Nephron (organoid): Measurements from ENCODE around the gene COL13A1.

Experiments used
- H3K27ac Mint-ChIP-seq, 3 experiments: 2 replicates each; pipeline ENCODE4 v1.8.0; 2020; ENCODE audit warnings: mixed read lengths in 3 of 3, mild to moderate bottlenecking in 2 of 3, moderate library complexity in 1 of 3
- H3K27me3 Mint-ChIP-seq: 2 replicates; pipeline ENCODE4 v1.8.0; 2021; ENCODE audit warnings: low read depth, mild to moderate bottlenecking, moderate library complexity, mixed read lengths
- H3K36me3 Mint-ChIP-seq: 2 replicates; pipeline ENCODE4 v1.8.0; 2020; ENCODE audit warnings: low read depth, mixed read lengths
- H3K4me1 Mint-ChIP-seq: 2 replicates; pipeline ENCODE4 v1.8.0; 2020; ENCODE audit warnings: mixed read lengths
- H3K4me3 Mint-ChIP-seq, 3 experiments: 2 replicates each; pipeline ENCODE4 v1.8.0; 2020; ENCODE audit warnings: mild to moderate bottlenecking in 3 of 3, mixed read lengths in 3 of 3, moderate library complexity in 2 of 3
- H3K9me3 Mint-ChIP-seq: 2 replicates; pipeline ENCODE4 v1.8.0; 2020; ENCODE audit warnings: mixed read lengths
- TF ChIP-seq, protein P1 (sequence below), 3 experiments: fragments of 200-600 bp; sonication (generic); IDR thresholded peaks; one replicate each; pipeline ENCODE4 v1.5.0; 2021; ENCODE audit warnings: antibody characterized with exemption in 3 of 3; ENCODE audit not compliant: unreplicated experiment in 3 of 3

COL13A1 gene

DNA sequence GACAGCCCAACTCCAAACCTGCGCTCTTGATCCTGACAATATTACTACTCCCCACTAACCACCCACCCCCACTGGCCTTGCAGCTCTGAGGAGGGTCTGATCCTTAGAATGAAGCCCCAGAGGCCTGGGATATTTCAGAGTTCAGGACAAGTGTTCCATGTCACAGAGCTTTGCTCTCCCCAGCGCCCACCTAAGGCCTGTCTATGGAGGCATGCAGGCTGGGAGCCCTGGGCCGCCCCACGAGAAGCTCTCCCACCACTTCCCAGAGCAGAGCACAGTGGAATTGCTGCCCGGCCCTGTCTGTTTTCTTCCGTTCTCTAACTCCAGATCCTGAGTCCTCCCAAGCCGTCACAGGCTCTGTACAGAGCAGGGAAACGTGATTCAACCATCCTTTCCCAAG, 74.6 kb downstream of the COL13A1 start:
- no peaks in the 10 kb centered on the region for H3K9me3 Mint-ChIP-seq
- TF ChIP-seq, protein P1, sequence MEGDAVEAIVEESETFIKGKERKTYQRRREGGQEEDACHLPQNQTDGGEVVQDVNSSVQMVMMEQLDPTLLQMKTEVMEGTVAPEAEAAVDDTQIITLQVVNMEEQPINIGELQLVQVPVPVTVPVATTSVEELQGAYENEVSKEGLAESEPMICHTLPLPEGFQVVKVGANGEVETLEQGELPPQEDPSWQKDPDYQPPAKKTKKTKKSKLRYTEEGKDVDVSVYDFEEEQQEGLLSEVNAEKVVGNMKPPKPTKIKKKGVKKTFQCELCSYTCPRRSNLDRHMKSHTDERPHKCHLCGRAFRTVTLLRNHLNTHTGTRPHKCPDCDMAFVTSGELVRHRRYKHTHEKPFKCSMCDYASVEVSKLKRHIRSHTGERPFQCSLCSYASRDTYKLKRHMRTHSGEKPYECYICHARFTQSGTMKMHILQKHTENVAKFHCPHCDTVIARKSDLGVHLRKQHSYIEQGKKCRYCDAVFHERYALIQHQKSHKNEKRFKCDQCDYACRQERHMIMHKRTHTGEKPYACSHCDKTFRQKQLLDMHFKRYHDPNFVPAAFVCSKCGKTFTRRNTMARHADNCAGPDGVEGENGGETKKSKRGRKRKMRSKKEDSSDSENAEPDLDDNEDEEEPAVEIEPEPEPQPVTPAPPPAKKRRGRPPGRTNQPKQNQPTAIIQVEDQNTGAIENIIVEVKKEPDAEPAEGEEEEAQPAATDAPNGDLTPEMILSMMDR (IDR thresholded peaks at IDR 0.05; ENCODE audit: unreplicated experiment in 3 of 3) = no peak
- H3K27ac Mint-ChIP-seq = no peak overlapping the region
- H3K4me3 Mint-ChIP-seq = no peak overlapping the region
- H3K4me1 Mint-ChIP-seq = peaks cover 60% of the 10 kb centered on the region
- H3K27me3 Mint-ChIP-seq = peaks cover 19% of the 10 kb centered on the region
- H3K36me3 Mint-ChIP-seq = no peaks in the 10 kb centered on the region

DNA sequence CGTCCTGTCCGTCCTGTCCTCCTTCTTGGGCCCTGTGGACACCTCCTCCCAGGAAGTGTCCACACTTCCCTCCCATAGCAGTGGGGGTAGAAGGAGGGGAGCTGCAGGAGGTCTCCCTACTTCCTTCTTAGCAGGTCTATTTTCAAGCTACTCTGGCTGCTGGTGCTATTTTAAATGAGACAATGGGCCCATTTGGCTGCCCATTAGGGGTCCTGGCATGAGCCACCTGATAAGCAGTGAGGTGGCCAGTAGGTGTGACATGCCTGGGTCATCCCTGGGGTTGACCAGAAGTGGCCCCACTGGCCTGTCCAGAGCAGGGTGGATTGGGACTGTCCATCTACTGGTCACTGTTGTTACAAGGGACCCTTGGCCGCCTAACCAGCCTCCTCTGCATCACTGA, 75.2 kb downstream of the COL13A1 start:
- Mint-ChIP-seq H3K9me3 (no peaks in the 10 kb centered on the region), H3K4me3 (no peak overlapping the region), H3K4me1 (peaks cover 58% of the 10 kb centered on the region), H3K36me3 (no peaks in the 10 kb centered on the region), H3K27ac (peak overlapping the region; percentile 70 to 95 (median 81)), H3K27me3 (peaks cover 19% of the 10 kb centered on the region)
- TF ChIP-seq, protein P1 (IDR thresholded peaks at IDR 0.05; ENCODE audit: unreplicated experiment in 3 of 3) = no peak

DNA sequence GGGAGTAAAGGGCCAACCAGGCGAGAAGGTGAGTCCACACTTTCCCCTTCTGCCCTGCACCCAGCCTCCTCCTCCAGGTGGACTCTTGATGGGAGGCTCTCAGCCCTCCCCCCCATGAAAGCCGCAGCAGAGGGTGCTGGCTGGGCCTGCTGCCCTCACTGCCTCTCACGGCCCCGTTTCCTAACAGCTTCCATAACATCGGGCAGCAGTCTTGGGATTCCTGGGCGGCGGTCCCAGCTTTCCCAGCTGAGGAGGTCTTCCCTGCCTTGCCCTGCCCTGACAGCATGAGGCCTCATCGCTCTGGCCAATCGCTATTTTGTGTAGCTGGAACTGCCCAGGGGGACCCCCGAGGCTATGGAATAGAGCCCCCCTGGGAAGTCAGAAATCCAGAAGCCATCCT, 76.3 kb downstream of the COL13A1 start:
- peaks cover 19% of the 10 kb centered on the region for H3K27me3 Mint-ChIP-seq
- H3K27ac Mint-ChIP-seq = peak overlapping the region; percentile 70 to 95 (median 81)
- TF ChIP-seq, protein P1 (IDR thresholded peaks at IDR 0.05; ENCODE audit: unreplicated experiment in 3 of 3) = no peak
- H3K4me3 Mint-ChIP-seq = no peak overlapping the region
- H3K36me3 Mint-ChIP-seq = no peaks in the 10 kb centered on the region
- H3K4me1 Mint-ChIP-seq = peaks cover 47% of the 10 kb centered on the region
- no peaks in the 10 kb centered on the region for H3K9me3 Mint-ChIP-seq

DNA sequence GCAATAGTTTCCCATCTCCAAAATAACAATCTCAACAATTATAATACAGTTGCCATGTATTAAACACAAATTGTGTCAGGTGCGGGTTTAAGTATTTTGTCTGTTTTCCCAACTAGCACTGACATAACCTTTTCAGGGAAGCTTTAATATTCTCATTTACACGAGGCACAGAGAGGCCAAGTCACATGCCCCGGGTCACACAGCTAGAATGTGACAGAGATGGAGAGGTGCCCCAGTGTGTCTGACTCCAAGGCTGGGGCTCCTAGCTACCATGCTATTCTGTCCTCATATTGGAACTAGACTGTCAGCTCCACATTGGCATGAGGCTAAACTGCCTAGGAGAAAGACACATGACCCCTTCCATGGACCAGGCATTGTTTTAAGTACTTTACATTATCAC, 77.2 kb downstream of the COL13A1 start:
- H3K4me1 Mint-ChIP-seq = peaks cover 51% of the 10 kb centered on the region
- TF ChIP-seq, protein P1 (IDR thresholded peaks at IDR 0.05; ENCODE audit: unreplicated experiment in 3 of 3) = no peak

DNA sequence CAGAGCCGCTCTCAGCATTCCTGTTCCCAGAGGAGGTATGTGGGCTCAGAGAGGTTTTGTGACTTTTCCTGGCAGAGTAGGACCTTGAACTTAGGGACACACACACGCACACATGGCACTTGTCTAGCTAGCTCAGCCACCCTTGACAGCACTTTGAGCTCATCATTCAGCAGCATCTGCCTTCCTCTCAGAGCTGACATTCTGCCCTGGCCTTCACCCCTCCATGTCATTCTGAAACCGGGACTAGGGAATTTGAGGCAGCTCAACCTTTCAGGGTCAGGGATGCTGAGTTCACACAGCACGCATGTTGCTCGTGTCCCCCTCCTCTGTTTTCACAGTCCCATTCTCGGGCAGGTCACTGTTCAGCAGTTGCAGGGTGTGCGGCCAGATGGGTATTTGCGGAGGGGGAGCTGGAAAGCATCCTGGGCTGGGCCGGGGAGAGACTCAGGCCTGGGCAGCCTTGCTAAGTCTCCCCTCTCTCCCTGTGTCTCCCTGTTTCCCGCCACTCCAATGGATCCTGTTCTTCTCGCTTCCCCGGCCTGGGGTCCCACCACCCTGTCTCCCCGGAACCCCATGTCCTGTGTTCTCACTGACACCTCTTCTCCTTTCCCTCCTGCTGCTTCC, 78.0 kb downstream of the COL13A1 start:
- peak overlapping the region; percentile 62 to 66 (median 63) for H3K27ac Mint-ChIP-seq
- H3K27me3 Mint-ChIP-seq = peaks cover 21% of the 10 kb centered on the region
- no peaks in the 10 kb centered on the region for H3K9me3 Mint-ChIP-seq
- TF ChIP-seq, protein P1 (IDR thresholded peaks at IDR 0.05; ENCODE audit: unreplicated experiment in 3 of 3) = no peak
- peaks cover 59% of the 10 kb centered on the region for H3K4me1 Mint-ChIP-seq
- H3K36me3 Mint-ChIP-seq = no peaks in the 10 kb centered on the region
- H3K4me3 Mint-ChIP-seq = peak overlapping the region; percentile 30 to 46 (median 36)

More for the DNA sequence above, 77.2 kb downstream of the COL13A1 start:
- Mint-ChIP-seq H3K36me3 (no peaks in the 10 kb centered on the region), H3K4me3 (no peak overlapping the region), H3K9me3 (no peaks in the 10 kb centered on the region), H3K27ac (peak overlapping the region in 2 of 3 experiments; percentile 62 to 63), H3K27me3 (peaks cover 25% of the 10 kb centered on the region)
